Large intestine (tissue), 3 donors: Measurements from ENCODE around the gene APOL6. TPM values are rescaled to one million over a fixed set of nuclear protein-coding genes. Genes with fewer than 3 reads are reported as not detected.
"Not testable (repeated sequence)": the region's sequence is repeated elsewhere in the genome, so short reads cannot be mapped to it uniquely, and the experiment has no call there.

Experiments used
- DNase-seq, 2 donors: peaks; one replicate each; pipeline versions ENCODE4 v3.0.0 to v3.0.0-alpha.2; 2013
- H3K27ac ChIP-seq: one replicate; pipeline ENCODE4 v1.5.1; 2013; ENCODE audit warnings: low read length
- H3K27me3 ChIP-seq: 2 replicates; pipeline ENCODE4 v1.6.1; 2013; ENCODE audit warnings: low read length; ENCODE audit not compliant: control insufficient read depth, insufficient read depth
- H3K36me3 ChIP-seq: 2 replicates; pipeline ENCODE4 v1.6.1; 2013; ENCODE audit warnings: low read length; ENCODE audit not compliant: control insufficient read depth, insufficient read depth
- H3K4me1 ChIP-seq: one replicate; pipeline ENCODE4 v1.6.1; 2013; ENCODE audit warnings: low read length; ENCODE audit not compliant: control insufficient read depth, insufficient read depth
- H3K4me3 ChIP-seq: one replicate; pipeline ENCODE4 v1.5.1; 2013; ENCODE audit warnings: low read length
- H3K9me3 ChIP-seq: one replicate; pipeline ENCODE4 v1.6.1; 2013; ENCODE audit warnings: mild to moderate bottlenecking, low read depth, low read length, moderate library complexity; ENCODE audit not compliant: control insufficient read depth
- WGBS: methylation state at CpG from one replicate; pipeline ENCODE4 v1.1.5; 2013; ENCODE audit warnings: low lambda C conversion rate; ENCODE audit not compliant: insufficient coverage; 5-methylcytosine and 5-hydroxymethylcytosine counted together
- polyA plus RNA-seq: library from polyadenylated mRNA; unstranded; fragments of 120-200 nt; gene quantifications from one replicate; pipeline ENCODE4 v1.2.1, GENCODE V29; 2013

Gene APOL6
- polyA plus RNA-seq, 1 donor = 37.0 TPM

- WGBS = 100% methylated on average over 1 of the region's 6 CpGs
Measured at GRCh38 chr22:35687461-35687860, 39.2 kb downstream of the APOL6 start.

GRCh38 chr22:35688913-35689675 is 40.8 kb downstream of the APOL6 start:
- 100% methylated on average over 1 of the region's 10 CpGs for WGBS
- Histone ChIP-seq H3K4me3 (no peak overlapping the region), H3K27ac (no peak overlapping the region), H3K36me3 (no peaks in the 10 kb centered on the region), H3K4me1 (no peaks in the 10 kb centered on the region), H3K27me3 (no peaks in the 10 kb centered on the region), H3K9me3 (no peaks in the 10 kb centered on the region)
- no peak for DNase-seq

More at GRCh38 chr22:35687461-35687860, 39.2 kb downstream of the APOL6 start:
- Histone ChIP-seq H3K9me3 (no peaks in the 10 kb centered on the region), H3K27me3 (no peaks in the 10 kb centered on the region), H3K27ac (no peak overlapping the region), H3K4me1 (no peaks in the 10 kb centered on the region), H3K4me3 (no peak overlapping the region), H3K36me3 (no peaks in the 10 kb centered on the region)
- DNase-seq = no peak

GRCh38 chr22:35690001-35690400 is 41.8 kb downstream of the APOL6 start:
- 88% methylated on average over 1 of the region's 1 CpG for WGBS
- Histone ChIP-seq H3K27me3 (no peaks in the 10 kb centered on the region), H3K36me3 (no peaks in the 10 kb centered on the region), H3K4me3 (no peak overlapping the region), H3K9me3 (no peaks in the 10 kb centered on the region), H3K4me1 (no peaks in the 10 kb centered on the region), H3K27ac (no peak overlapping the region)
- no peak for DNase-seq

- Histone ChIP-seq H3K36me3 (no peaks in the 10 kb centered on the region), H3K27me3 (no peaks in the 10 kb centered on the region), H3K9me3 (no peaks in the 10 kb centered on the region), H3K27ac (no peak overlapping the region), H3K4me3 (no peak overlapping the region), H3K4me1 (no peaks in the 10 kb centered on the region)
- whole genome bisulfite sequencing = no CpG with 5 or more reads among the region's 13 CpGs
- DNase-seq = no peak
Measured at GRCh38 chr22:35695202-35695601, 47.0 kb downstream of the APOL6 start.

- H3K36me3 ChIP-seq = no peaks in the 10 kb centered on the region
- WGBS = 92% methylated on average over 4 of the region's 14 CpGs
- DNase-seq = no peak
Measured at GRCh38 chr22:35697142-35697541, 48.9 kb downstream of the APOL6 start.

GRCh38 chr22:35699852-35700251 is 51.6 kb downstream of the APOL6 start:
- H3K9me3 ChIP-seq, H3K36me3 ChIP-seq, H3K27ac ChIP-seq, H3K4me3 ChIP-seq, H3K27me3 ChIP-seq, H3K4me1 ChIP-seq, DNase-seq: not testable (repeated sequence)
- WGBS = no CpG with 5 or more reads among the region's 6 CpGs

More at GRCh38 chr22:35697142-35697541, 48.9 kb downstream of the APOL6 start:
- no peak overlapping the region for H3K4me3 ChIP-seq
- H3K27ac ChIP-seq = no peak overlapping the region
- no peaks in the 10 kb centered on the region for H3K27me3 ChIP-seq
- H3K4me1 ChIP-seq = no peaks in the 10 kb centered on the region
- H3K9me3 ChIP-seq = no peaks in the 10 kb centered on the region

GRCh38 chr22:35703861-35704584 is 55.8 kb downstream of the APOL6 start:
- no peaks in the 10 kb centered on the region for H3K4me1 ChIP-seq
- H3K27me3 ChIP-seq = no peaks in the 10 kb centered on the region
- H3K27ac ChIP-seq = no peak overlapping the region
- H3K4me3 ChIP-seq = no peak overlapping the region
- no peaks in the 10 kb centered on the region for H3K9me3 ChIP-seq
- H3K36me3 ChIP-seq = no peaks in the 10 kb centered on the region
- no peak for DNase-seq
- WGBS = no CpG with 5 or more reads among the region's 7 CpGs

- WGBS = no CpG with 5 or more reads among the region's 3 CpGs
- DNase-seq = no peak
- Histone ChIP-seq H3K4me1 (no peaks in the 10 kb centered on the region), H3K4me3 (no peak overlapping the region), H3K27me3 (no peaks in the 10 kb centered on the region), H3K36me3 (no peaks in the 10 kb centered on the region), H3K27ac (no peak overlapping the region), H3K9me3 (no peaks in the 10 kb centered on the region)
Measured at GRCh38 chr22:35705141-35705540, 56.9 kb downstream of the APOL6 start.

- Histone ChIP-seq H3K9me3 (no peaks in the 10 kb centered on the region), H3K4me3 (no peak overlapping the region), H3K27me3 (no peaks in the 10 kb centered on the region), H3K27ac (no peak overlapping the region), H3K4me1 (no peaks in the 10 kb centered on the region), H3K36me3 (no peaks in the 10 kb centered on the region)
- no peak for DNase-seq
- 50% methylated on average over 1 of the region's 7 CpGs for WGBS
Measured at GRCh38 chr22:35708453-35708852, 60.2 kb downstream of the APOL6 start.

- Histone ChIP-seq H3K4me1 (no peaks in the 10 kb centered on the region), H3K4me3 (no peak overlapping the region), H3K27me3 (no peaks in the 10 kb centered on the region), H3K27ac (no peak overlapping the region), H3K36me3 (no peaks in the 10 kb centered on the region), H3K9me3 (no peaks in the 10 kb centered on the region)
- no peak for DNase-seq
- WGBS = 87% methylated on average over 6 of the region's 7 CpGs
Measured at GRCh38 chr22:35708917-35709316, 60.7 kb downstream of the APOL6 start.
